Body of pancreas (tissue), 4 donors: ENCODE results near the gene PSMD3. TPM values are rescaled to one million over a fixed set of nuclear protein-coding genes. Genes with fewer than 3 reads are reported as not detected.

Source experiments
- ATAC-seq: fragments of 150-250 bp; one replicate; pipeline ENCODE4 v1.9.1; 2016
- DNase-seq, 4 donors: peaks; one replicate each; pipeline ENCODE4 v3.0.0-alpha.2; 2019
- H3K27ac ChIP-seq, 4 donors: fragments of 200-600 bp; sonication (generic); 1 replicate in 3 of 4; 2 replicates in 1 of 4; pipeline versions ENCODE4 v1.5.1 to v1.6.1; 2016 to 2019; ENCODE audit warnings: mild to moderate bottlenecking in 1 of 4, mixed read lengths in 1 of 4, moderate library complexity in 1 of 4
- H3K27me3 ChIP-seq, 2 donors: fragments of 200-600 bp; sonication (generic); one replicate each; pipeline ENCODE4 v1.6.0; 2016; ENCODE audit warnings: mild to moderate bottlenecking in 1 of 2
- H3K36me3 ChIP-seq, 2 donors: fragments of 200-600 bp; sonication (generic); replicated peaks in 1 of 2; 2 replicates each; pipeline ENCODE4 v1.5.1; 2016; ENCODE audit warnings: low read depth in 2 of 2; ENCODE audit not compliant: insufficient read depth in 1 of 2
- H3K4me1 ChIP-seq: fragments of 200-600 bp; sonication (generic); one replicate; pipeline ENCODE4 v1.6.0; 2016
- H3K4me3 ChIP-seq, 2 donors: fragments of 200-600 bp; sonication (generic); 1 replicate in 1 of 2; 2 replicates in 1 of 2; pipeline ENCODE4 v1.5.1; 2016 to 2019
- H3K9me3 ChIP-seq, 3 donors: fragments of 200-600 bp; sonication (generic); 1 replicate in 2 of 3; 2 replicates in 1 of 3; pipeline ENCODE4 v1.5.1; 2016
- CTCF ChIP-seq, 7 experiments: fragments of 450-650 bp in 4 of 7; fragments of 200-600 bp in 3 of 7; sonication (generic) in 3 of 7; IDR thresholded peaks; one replicate each; pipeline ENCODE4 v1.5.1; 2016 to 2019; ENCODE audit warnings: antibody characterized with exemption in 7 of 7
- POLR2A ChIP-seq, 3 donors: fragments of 450-650 bp; IDR thresholded peaks; one replicate each; pipeline ENCODE4 v1.6.1; 2016; ENCODE audit warnings: antibody characterized with exemption in 3 of 3, mild to moderate bottlenecking in 2 of 3
- WGBS, 2 donors: methylation state at CpG; one replicate each; pipeline ENCODE4 v1.1.5; 2017; 5-methylcytosine and 5-hydroxymethylcytosine counted together
- intact Hi-C: fragments of 100-400 bp; cut with DNase I; formaldehyde crosslinking; loops from one replicate; pipeline ENCODE4 v1.15.1; 2023
- total RNA-seq, 2 donors: library from RNA; depleted of rRNA; stranded (reverse); fragments of >200 nt; gene quantifications; one replicate each; pipeline ENCODE4 v1.1.0, GENCODE V29; 2016

PSMD3 gene
- total RNA-seq, 2 donors from 2014 or later = 39.6 to 40.2 TPM

DNA sequence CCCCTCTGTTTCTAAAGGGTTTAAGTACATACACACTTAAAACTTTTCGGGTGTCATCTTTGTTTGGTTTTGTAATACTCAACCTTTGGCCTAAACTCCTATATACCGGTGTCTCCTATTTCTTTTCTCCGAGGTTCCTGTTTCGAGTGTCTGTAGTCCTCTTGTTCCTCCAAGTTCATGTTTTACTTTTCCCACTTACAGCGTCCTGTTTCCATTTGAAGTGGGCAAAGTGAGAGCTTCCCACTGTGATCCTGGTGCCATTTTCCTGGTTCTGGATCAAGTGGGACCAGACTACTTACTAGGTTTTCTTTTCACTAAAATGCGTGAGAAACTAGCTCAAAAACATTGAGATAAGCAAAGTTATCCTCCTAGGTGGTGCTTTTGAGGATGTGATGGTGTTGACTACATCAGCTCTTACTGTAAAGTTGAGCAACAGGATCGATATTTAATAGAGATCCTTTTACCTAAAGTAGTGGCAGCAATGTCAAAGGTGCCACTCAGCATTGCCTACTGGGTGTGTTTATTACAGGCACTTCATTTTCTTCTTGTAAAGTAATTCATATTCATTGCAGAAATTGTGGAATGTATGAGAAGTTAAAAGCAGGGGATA is 1.3 kb downstream of the PSMD3 start:
- H3K27ac ChIP-seq = no peak overlapping the region
- intact Hi-C loops = no loop called here

DNA sequence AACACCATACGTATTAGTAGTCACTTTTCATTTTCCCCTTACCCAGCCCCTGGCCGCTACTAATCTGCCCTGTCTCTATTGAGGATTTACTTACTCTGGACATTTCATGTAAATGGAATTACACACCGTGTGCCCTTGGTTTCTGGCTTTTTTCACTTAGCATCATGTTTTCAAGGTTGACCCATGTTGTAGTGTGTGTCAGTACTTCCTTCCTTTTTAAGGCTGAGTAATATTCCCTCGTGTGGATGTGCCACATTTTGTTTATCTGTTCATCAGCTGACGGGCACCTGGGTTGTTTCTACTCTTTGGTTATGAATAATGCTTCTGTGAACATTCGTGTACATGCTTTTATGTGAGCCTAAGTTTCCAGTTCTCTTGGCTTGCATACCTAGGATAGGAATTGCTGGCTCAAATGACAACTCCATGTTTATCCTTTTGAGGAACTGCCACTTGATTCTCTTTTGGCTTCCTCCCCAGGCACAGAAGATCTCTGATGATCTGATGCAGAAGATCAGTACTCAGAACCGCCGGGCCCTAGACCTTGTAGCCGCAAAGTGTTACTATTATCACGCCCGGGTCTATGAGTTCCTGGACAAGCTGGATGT is 7.7 kb downstream of the PSMD3 start:
- intact Hi-C loops = no loop called here
- 82 to 92% methylated on average over 11 of the region's 11 CpGs for WGBS, 2 donors
- no peak overlapping the region for H3K27ac ChIP-seq
- no peak for DNase-seq
- H3K36me3 ChIP-seq = peaks cover 66 to 77% of the 10 kb centered on the region in 2 donors
- no peaks in the 10 kb centered on the region for H3K9me3 ChIP-seq
- ATAC-seq = no peak
- H3K4me1 ChIP-seq = no peaks in the 10 kb centered on the region
- TF ChIP-seq CTCF (IDR thresholded peaks at IDR 0.05) (no peak), POLR2A (IDR thresholded peaks at IDR 0.05) (no peak)
- H3K4me3 ChIP-seq = no peak overlapping the region
- H3K27me3 ChIP-seq = no peaks in the 10 kb centered on the region

More for the DNA sequence above, 1.3 kb downstream of the PSMD3 start:
- no peak for ATAC-seq
- peaks cover 17% of the 10 kb centered on the region for H3K4me1 ChIP-seq
- H3K4me3 ChIP-seq = peak overlapping the region; percentile 90 to 100
- no peaks in the 10 kb centered on the region for H3K9me3 ChIP-seq
- no peak for DNase-seq
- WGBS, 2 donors = 12 to 14% methylated on average over 7 of the region's 7 CpGs
- TF ChIP-seq POLR2A (IDR thresholded peaks at IDR 0.05) = no peak
- no peak for TF ChIP-seq CTCF (IDR thresholded peaks at IDR 0.05)
- no peaks in the 10 kb centered on the region for H3K27me3 ChIP-seq
- H3K36me3 ChIP-seq = peaks cover 16 to 19% of the 10 kb centered on the region in 2 donors

- TF ChIP-seq POLR2A (IDR thresholded peaks at IDR 0.05) = no peak
- TF ChIP-seq CTCF (IDR thresholded peaks at IDR 0.05) = no peak
- H3K36me3 ChIP-seq = peaks cover 43 to 70% of the 10 kb centered on the region in 2 donors
- DNase-seq (no peak), ATAC-seq (no peak)
- H3K27me3 ChIP-seq = no peaks in the 10 kb centered on the region
- H3K9me3 ChIP-seq = no peaks in the 10 kb centered on the region
- 91 to 93% methylated on average over 10 to 11 of the region's 11 CpGs for WGBS, 2 donors
- no peak overlapping the region for H3K27ac ChIP-seq
- no peaks in the 10 kb centered on the region for H3K4me1 ChIP-seq
- intact Hi-C loops = no loop called here
- H3K4me3 ChIP-seq = no peak overlapping the region
These were observed 13.8 kb downstream of the PSMD3 start for GRCh38 chr17:39994448-39994847.

DNA sequence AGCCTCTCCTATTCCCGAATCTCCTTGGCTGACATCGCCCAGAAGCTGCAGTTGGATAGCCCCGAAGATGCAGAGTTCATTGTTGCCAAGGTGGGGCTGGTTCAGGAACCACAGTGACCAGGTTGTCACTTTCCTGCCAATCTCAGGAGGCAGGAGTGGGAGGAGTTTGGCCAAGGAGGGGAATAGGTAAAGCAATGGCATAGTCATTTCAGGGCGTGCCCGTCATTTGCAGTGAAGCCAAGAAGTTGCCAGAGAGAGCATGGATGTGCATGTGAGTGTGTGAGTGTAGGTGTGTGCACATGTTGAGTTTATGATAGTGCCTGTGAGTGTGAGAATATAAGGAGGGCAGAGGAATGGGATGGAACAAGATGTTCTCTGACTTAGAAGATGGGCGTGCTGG is 14.8 kb downstream of the PSMD3 start:
- H3K27me3 ChIP-seq = no peaks in the 10 kb centered on the region
- H3K4me1 ChIP-seq = no peaks in the 10 kb centered on the region
- peaks cover 33 to 62% of the 10 kb centered on the region in 2 donors for H3K36me3 ChIP-seq
- TF ChIP-seq CTCF (IDR thresholded peaks at IDR 0.05) (no peak), POLR2A (IDR thresholded peaks at IDR 0.05) (no peak)
- H3K9me3 ChIP-seq = no peaks in the 10 kb centered on the region
- DNase-seq (no peak), ATAC-seq (no peak)
- WGBS, 2 donors = 89% methylated on average over 4 to 6 of the region's 6 CpGs
- H3K27ac ChIP-seq = no peak overlapping the region
- intact Hi-C loops = no loop called here
- H3K4me3 ChIP-seq = no peak overlapping the region

DNA sequence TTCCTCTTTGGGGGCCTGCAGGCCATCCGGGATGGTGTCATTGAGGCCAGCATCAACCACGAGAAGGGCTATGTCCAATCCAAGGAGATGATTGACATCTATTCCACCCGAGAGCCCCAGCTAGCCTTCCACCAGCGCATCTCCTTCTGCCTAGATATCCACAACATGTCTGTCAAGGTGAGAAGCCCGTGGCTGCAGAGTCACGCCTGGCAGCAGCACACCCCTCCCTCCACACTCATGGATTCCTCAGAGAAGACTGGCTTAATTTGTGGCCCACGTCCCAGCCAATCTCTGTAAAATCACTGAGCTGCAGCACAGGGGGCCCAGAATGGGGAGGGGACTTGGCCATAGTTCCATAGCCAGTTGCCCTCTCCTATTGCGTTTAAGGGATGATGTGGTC is 15.6 kb downstream of the PSMD3 start:
- TF ChIP-seq CTCF (IDR thresholded peaks at IDR 0.05) (no peak), POLR2A (IDR thresholded peaks at IDR 0.05) (no peak)
- Histone ChIP-seq H3K27me3 (no peaks in the 10 kb centered on the region), H3K9me3 (no peaks in the 10 kb centered on the region), H3K4me3 (no peak overlapping the region), H3K36me3 (peaks cover 26 to 55% of the 10 kb centered on the region in 2 donors), H3K27ac (no peak overlapping the region), H3K4me1 (no peaks in the 10 kb centered on the region)
- intact Hi-C loops = no loop called here
- WGBS, 2 donors = 82 to 92% methylated on average over 6 to 8 of the region's 8 CpGs
- no peak for ATAC-seq
- DNase-seq = no peak
